Measurements from ENCODE around the gene ACSM6.
A peak's percentile ranks its signal among the peaks of the same experiment; 100 is the strongest.
"Not testable (repeated sequence)": the region's sequence is repeated elsewhere in the genome, so short reads cannot be mapped to it uniquely, and the experiment has no call there.

The ACSM6 gene

DNA sequence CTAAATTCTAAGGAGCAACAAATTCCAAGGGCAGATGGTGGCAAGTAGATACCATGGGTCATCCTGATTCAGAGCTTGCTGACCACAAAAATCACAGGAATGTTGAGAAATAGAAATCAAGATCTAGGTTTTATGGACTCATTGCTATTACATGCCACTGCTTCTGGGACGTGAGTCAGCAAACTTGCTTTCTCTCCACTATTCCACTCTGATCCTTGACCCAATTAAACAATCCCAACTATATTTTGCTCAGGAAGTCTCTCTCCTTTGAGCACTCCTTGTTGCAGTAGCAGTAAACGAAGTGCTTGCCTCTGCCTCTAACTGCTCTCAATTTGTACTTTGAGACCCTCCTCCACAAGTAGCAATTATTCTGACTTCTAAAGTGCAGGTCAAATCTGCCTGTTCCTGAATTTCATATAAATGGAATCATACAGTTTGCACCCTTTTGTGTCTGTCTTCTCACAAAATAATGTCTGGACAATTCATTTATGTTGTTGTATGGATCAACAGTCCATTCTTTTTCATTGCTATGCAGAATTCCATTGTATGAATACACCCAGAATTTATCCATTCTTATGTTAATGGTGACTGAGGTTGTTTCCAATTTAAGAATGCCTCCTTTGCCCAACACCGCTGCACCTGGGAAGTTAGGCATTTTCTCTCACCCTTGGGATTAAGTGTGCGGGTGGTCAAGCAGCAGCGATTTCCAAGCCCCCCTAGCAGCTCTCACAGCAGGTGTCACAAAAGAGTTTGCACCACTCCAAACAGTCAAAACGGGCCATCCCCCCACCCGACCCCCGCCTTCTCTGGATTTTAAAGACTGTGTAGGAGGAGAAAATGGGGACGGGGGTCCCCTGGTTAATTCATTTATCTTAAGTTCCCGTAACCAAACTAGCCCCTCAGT is 35.9 kb downstream of the ACSM6 start:
- peaks cover 0 to 13% (median 3%) of the 10 kb centered on the region in 4 donors for H3K4me1 ChIP-seq
- DNase-seq = no peak
- no peaks in the 10 kb centered on the region for H3K27me3 ChIP-seq
- H3K9me3 ChIP-seq = peaks cover 0 to 12% (median 0%) of the 10 kb centered on the region in 3 donors
- intact Hi-C loops (cut with DNase I; ENCODE audit: low total_unique reads) = no loop called here
- H3K27ac ChIP-seq = no peak overlapping the region
- peaks cover 18 to 29% (median 22%) of the 10 kb centered on the region in 3 donors for H3K36me3 ChIP-seq
- TF ChIP-seq, protein P1, sequence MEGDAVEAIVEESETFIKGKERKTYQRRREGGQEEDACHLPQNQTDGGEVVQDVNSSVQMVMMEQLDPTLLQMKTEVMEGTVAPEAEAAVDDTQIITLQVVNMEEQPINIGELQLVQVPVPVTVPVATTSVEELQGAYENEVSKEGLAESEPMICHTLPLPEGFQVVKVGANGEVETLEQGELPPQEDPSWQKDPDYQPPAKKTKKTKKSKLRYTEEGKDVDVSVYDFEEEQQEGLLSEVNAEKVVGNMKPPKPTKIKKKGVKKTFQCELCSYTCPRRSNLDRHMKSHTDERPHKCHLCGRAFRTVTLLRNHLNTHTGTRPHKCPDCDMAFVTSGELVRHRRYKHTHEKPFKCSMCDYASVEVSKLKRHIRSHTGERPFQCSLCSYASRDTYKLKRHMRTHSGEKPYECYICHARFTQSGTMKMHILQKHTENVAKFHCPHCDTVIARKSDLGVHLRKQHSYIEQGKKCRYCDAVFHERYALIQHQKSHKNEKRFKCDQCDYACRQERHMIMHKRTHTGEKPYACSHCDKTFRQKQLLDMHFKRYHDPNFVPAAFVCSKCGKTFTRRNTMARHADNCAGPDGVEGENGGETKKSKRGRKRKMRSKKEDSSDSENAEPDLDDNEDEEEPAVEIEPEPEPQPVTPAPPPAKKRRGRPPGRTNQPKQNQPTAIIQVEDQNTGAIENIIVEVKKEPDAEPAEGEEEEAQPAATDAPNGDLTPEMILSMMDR (IDR thresholded peaks at IDR 0.05) = no peak
- H3K4me3 ChIP-seq = peak overlapping the region in 1 of 2 donors; percentile 46

DNA sequence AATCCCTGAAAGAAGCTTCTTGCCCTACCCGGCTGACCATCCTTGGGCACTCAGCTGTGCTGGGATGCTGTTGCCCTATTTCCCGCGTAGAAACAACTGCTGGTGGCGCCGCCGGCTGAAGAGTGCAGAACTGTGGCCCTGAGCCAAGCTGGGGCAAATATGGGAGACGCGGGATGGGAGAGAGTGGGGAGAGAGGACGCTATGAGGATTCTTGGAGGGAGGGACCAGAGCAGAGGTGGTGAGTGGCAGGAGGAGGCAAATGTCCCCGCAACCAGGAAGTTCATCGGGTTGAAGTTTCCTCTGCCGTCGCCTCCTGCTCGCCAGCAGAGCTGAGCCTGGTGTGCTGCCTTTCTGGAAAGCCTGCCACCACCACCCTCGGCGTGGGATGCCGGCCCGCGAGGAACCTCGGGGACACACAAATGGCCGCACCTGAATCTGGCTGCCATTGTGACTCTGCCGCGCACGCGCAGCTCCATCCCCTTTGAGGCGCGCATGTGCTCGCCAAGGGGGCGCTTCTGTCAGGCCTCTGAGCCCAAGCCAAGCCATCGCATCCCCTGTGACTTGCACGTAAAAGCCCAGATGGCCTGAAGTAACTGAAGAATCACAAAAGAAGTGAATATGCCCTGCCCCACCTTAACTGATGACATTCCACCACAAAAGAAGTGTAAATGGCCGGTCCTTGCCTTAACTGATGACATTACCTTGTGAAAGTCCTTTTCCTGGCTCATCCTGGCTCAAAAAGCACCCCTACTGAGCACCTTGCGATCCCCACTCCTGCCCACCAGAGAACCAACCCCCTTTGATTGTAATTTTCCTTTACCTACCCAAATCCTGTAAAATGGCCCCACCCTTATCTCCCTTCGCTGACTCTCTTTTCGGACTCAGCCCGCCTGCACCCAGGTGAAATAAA is 36.9 kb downstream of the ACSM6 start:
- H3K4me1 ChIP-seq = peaks cover 0 to 17% (median 5%) of the 10 kb centered on the region in 4 donors
- H3K27ac ChIP-seq = peak overlapping the region in 1 of 2 donors; percentile 22
- DNase-seq; intact Hi-C loops (cut with DNase I; ENCODE audit: low total_unique reads); H3K27me3 ChIP-seq: not testable (repeated sequence)
- peaks cover 0 to 12% (median 0%) of the 10 kb centered on the region in 3 donors for H3K9me3 ChIP-seq
- H3K36me3 ChIP-seq = peaks cover 21 to 38% (median 31%) of the 10 kb centered on the region in 3 donors
- peak overlapping the region; percentile 35 to 46 for H3K4me3 ChIP-seq

DNA sequence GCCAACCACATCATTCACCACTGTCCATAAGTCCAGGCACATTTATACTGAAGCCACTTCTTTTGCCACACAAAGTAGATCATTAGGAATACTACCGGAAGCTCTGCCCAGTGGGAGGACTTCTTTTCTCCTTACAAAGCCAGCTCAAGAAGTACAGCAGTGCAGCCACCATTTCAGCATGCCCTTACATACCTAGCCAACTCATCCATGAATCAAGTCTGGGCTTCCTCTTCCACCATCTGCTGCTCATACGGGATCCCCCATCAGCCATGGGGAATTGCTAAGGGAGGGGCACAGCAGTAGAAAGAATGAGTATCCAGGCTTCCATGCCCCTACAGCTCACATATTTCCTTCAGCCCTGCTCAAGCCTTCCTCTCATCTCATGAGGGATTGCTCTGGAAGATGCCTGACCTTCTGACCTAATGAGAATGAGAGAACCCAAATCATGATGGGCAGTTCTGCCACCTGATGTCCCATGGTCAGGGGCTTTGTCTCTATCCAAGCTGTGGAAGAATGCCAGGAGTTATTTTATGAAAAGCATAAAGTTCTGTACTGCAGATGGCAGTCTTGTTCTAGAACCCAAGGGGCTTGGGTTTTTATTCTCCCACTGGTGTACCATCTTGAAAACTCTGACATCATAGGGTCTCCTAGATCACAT is 39.5 kb downstream of the ACSM6 start:
- TF ChIP-seq, protein P1 (IDR thresholded peaks at IDR 0.05) = no peak
- Histone ChIP-seq H3K4me3 (no peak overlapping the region), H3K27ac (no peak overlapping the region), H3K9me3 (peaks cover 0 to 12% (median 0%) of the 10 kb centered on the region in 3 donors), H3K27me3 (no peaks in the 10 kb centered on the region), H3K36me3 (peaks cover 41 to 62% (median 54%) of the 10 kb centered on the region in 3 donors), H3K4me1 (peaks cover 0 to 23% (median 8%) of the 10 kb centered on the region in 4 donors)
- DNase-seq = no peak
- intact Hi-C loops (cut with DNase I; ENCODE audit: low total_unique reads) = no loop called here

DNA sequence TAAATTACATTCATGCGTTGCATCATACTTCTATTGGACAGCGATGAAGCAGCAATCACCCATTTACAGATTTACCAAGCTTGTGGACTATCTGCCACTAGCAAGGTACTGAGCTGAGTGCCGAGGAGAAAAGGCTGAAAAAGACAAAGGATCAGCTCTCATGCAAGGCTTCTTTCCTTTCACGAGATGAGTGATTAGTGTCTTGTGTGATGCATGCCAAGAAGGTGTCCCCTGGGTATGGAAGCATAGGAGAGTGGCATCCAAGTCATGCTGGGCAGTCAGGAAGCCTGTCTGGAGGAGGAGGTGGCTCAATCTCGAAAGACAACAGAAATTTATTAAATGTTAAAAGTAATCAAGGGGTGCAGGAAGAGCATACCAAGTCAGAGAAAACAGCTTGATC is 40.9 kb downstream of the ACSM6 start:
- intact Hi-C loops (cut with DNase I; ENCODE audit: low total_unique reads) = no loop called here
- peaks cover 0 to 22% (median 5%) of the 10 kb centered on the region in 4 donors for H3K4me1 ChIP-seq
- peaks cover 0 to 11% (median 0%) of the 10 kb centered on the region in 3 donors for H3K9me3 ChIP-seq
- H3K27me3 ChIP-seq = no peaks in the 10 kb centered on the region
- DNase-seq = no peak
- H3K27ac ChIP-seq = no peak overlapping the region
- TF ChIP-seq, protein P1 (IDR thresholded peaks at IDR 0.05) = no peak
- no peak overlapping the region for H3K4me3 ChIP-seq
- peaks cover 46 to 75% (median 66%) of the 10 kb centered on the region in 3 donors for H3K36me3 ChIP-seq

DNA sequence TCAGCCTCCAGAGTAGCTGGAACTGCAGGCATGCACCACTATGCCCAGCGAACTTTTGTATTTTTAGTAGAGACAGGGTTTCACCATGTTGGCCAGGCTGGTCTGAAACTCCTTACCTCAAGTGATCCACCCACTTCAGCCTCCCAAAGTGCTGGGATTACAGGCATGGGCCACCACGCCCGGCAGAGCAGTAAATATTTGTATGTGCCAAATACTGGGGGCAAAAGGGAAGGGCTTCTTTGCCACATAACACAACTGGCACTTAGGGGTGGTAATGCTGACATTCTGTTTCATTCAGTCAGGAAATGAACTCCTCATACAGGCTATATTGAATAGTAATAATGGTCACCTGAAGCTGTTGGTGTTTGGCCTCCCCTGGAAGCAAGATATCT is 41.6 kb downstream of the ACSM6 start:
- no peak for DNase-seq
- no peaks in the 10 kb centered on the region for H3K27me3 ChIP-seq
- peaks cover 0 to 3% (median 0%) of the 10 kb centered on the region in 3 donors for H3K9me3 ChIP-seq
- TF ChIP-seq, protein P1 (IDR thresholded peaks at IDR 0.05) = no peak
- peaks cover 0 to 14% (median 5%) of the 10 kb centered on the region in 4 donors for H3K4me1 ChIP-seq
- H3K27ac ChIP-seq = no peak overlapping the region
- H3K36me3 ChIP-seq = peaks cover 50 to 82% (median 72%) of the 10 kb centered on the region in 3 donors
- H3K4me3 ChIP-seq = no peak overlapping the region
- intact Hi-C loops (cut with DNase I; ENCODE audit: low total_unique reads) = no loop called here
